MCF 10A (cell line): ENCODE data around the gene SMARCD3. TPM values are rescaled to one million over a fixed set of nuclear protein-coding genes. Genes with fewer than 3 reads are reported as not detected.
A peak's percentile ranks its signal among the peaks of the same experiment; 100 is the strongest.

ENCODE experiments used
- BruUV-seq: library from RNA; stranded (reverse); fragments of 400-500 nt; replicated peaks from 2 replicates; lab custom pipeline; 2021; lab: Mats Ljungman, UMichigan
- CTCF ChIA-PET: fragments of 300-600 bp; sonication (Branson Sonifier 250); formaldehyde crosslinking; extraction: SDS; loops from one replicate; lab custom pipeline; 2021; ENCODE audit warnings: antibody characterized with exemption, inconsistent platforms; lab: Yijun Ruan, JAX
- POLR2A ChIA-PET: fragments of 300-600, 350-650 bp; sonication (Branson Sonifier 250); formaldehyde crosslinking; extraction: SDS; loops from one replicate; lab custom pipeline; 2020; ENCODE audit warnings: antibody characterized with exemption, inconsistent platforms; lab: Yijun Ruan, JAX
- DNase-seq: peaks from one replicate; pipeline ENCODE4 v3.0.0-alpha.2; 2018; ENCODE audit not compliant: unreplicated experiment
- H3K27ac Mint-ChIP-seq: one replicate; pipeline ENCODE4 v1.8.0; 2022; ENCODE audit warnings: mild to moderate bottlenecking, low read depth, mixed read lengths; ENCODE audit not compliant: unreplicated experiment
- H3K27me3 Mint-ChIP-seq: one replicate; pipeline ENCODE4 v1.8.0; 2022; ENCODE audit warnings: mixed read lengths; ENCODE audit not compliant: insufficient read depth, unreplicated experiment
- H3K36me3 Mint-ChIP-seq: one replicate; pipeline ENCODE4 v1.8.0; 2022; ENCODE audit warnings: mild to moderate bottlenecking, moderate library complexity, mixed read lengths; ENCODE audit not compliant: insufficient read depth, unreplicated experiment
- H3K4me1 Mint-ChIP-seq: one replicate; pipeline ENCODE4 v1.8.0; 2022; ENCODE audit warnings: mixed read lengths; ENCODE audit not compliant: insufficient read depth, unreplicated experiment
- H3K4me3 Mint-ChIP-seq: one replicate; pipeline ENCODE4 v1.8.0; 2022; ENCODE audit warnings: mild to moderate bottlenecking, moderate library complexity, mixed read lengths; ENCODE audit not compliant: unreplicated experiment
- H3K9me3 Mint-ChIP-seq: one replicate; pipeline ENCODE4 v1.8.0; 2022; ENCODE audit warnings: mixed read lengths; ENCODE audit not compliant: unreplicated experiment
- CTCF ChIP-seq: fragments of 200-600 bp; IDR thresholded peaks from one replicate; pipeline ENCODE4 v1.8.0; 2022; ENCODE audit warnings: antibody characterized with exemption, mild to moderate bottlenecking; ENCODE audit not compliant: unreplicated experiment
- intact Hi-C: fragments of 100-400 bp; cut with micrococcal nuclease; formaldehyde crosslinking; loops from 2 replicates; pipeline ENCODE4 v1.14.1; 2022
- total RNA-seq: library from RNA; stranded (reverse); gene quantifications from 2 replicates; pipeline ENCODE4 v1.2.3, GENCODE V29; 2022

The SMARCD3 gene
- total RNA-seq, 1 experiment from 2014 or later = 3.8 TPM

- no TSS peak for BruUV-seq
- H3K27me3 Mint-ChIP-seq = no peaks in the 10 kb centered on the region
- DNase-seq = no peak
- ChIA-PET CTCF (interaction anchor here (0.6 to 1.4 kb wide), 4 partner anchors 16 to 531 kb away, joined by 3 to 6 read pairs (median 4); no protein-coding TSS in a partner anchor), POLR2A (interaction anchor here (0.5 to 2.5 kb wide), 5 partner anchors 19 to 1992 kb away, joined by 3 to 19 read pairs (median 5); no protein-coding TSS in a partner anchor)
- H3K4me1 Mint-ChIP-seq = peaks cover 26% of the 10 kb centered on the region
- peak overlapping the region; percentile 99 for H3K27ac Mint-ChIP-seq
- intact Hi-C loops = no loop called here
- H3K9me3 Mint-ChIP-seq = no peaks in the 10 kb centered on the region
- TF ChIP-seq CTCF = no peak
- H3K4me3 Mint-ChIP-seq = peak overlapping the region; percentile 99
- H3K36me3 Mint-ChIP-seq = peaks cover 29% of the 10 kb centered on the region
Observed at GRCh38 chr7:151228024-151228866, 20.2 kb downstream of the SMARCD3 start.

- Mint-ChIP-seq H3K27ac (peak within 1 kb of the TSS; percentile 99), H3K4me3 (peak within 1 kb of the TSS; percentile 99), H3K9me3 (no peaks in the 10 kb centered on the region), H3K36me3 (peaks cover 35% of the 10 kb centered on the region), H3K27me3 (no peaks in the 10 kb centered on the region), H3K4me1 (peaks cover 24% of the 10 kb centered on the region)
- DNase-seq = peak; percentile 99
- no TSS peak for BruUV-seq
- ChIA-PET CTCF (interaction anchor here (0.6 to 1.4 kb wide), 3 partner anchors 17 to 130 kb away, joined by 3 to 5 read pairs (median 4); no protein-coding TSS in a partner anchor), POLR2A (interaction anchor here (0.5 to 2.5 kb wide), 22 partner anchors 10 to 163 kb away, joined by 3 to 19 read pairs (median 4); partner anchors contain the start of gene NUB1)
- TF ChIP-seq CTCF = no peak
- intact Hi-C loops = loop anchor here (1.0 kb wide), 1 partner anchor 16 kb away; no protein-coding TSS in a partner anchor
Observed at GRCh38 chr7:151226875-151227782, 21.4 kb downstream of the SMARCD3 start, which contains the start of gene ABCF2. Gene ABCF2 (minus strand): TSS chr7:151227205. CDS start chr7:151226458, 747 bp downstream.

GRCh38 chr7:151226560-151226874 is 22.0 kb downstream of the SMARCD3 start:
- peak overlapping the region; percentile 99 for H3K27ac Mint-ChIP-seq
- H3K27me3 Mint-ChIP-seq = no peaks in the 10 kb centered on the region
- intact Hi-C loops = no loop called here
- peak overlapping the region; percentile 99 for H3K4me3 Mint-ChIP-seq
- BruUV-seq = no TSS peak
- peaks cover 17% of the 10 kb centered on the region for H3K4me1 Mint-ChIP-seq
- no peaks in the 10 kb centered on the region for H3K9me3 Mint-ChIP-seq
- no peak for DNase-seq
- TF ChIP-seq CTCF = no peak
- H3K36me3 Mint-ChIP-seq = peaks cover 41% of the 10 kb centered on the region
- CTCF ChIA-PET = interaction anchor here (1.0 to 1.4 kb wide), 2 partner anchors 18 to 75 kb away, joined by 4 to 5 read pairs; no protein-coding TSS in a partner anchor
- POLR2A ChIA-PET = interaction anchor here (0.5 to 2.5 kb wide), 19 partner anchors 10 to 142 kb away, joined by 3 to 19 read pairs (median 4); partner anchors contain the start of gene NUB1
